Naive B cell (primary cell): ENCODE measurements around the gene PTPRK. TPM values are rescaled to one million over a fixed set of nuclear protein-coding genes. Genes with fewer than 3 reads are reported as not detected.
A peak's percentile ranks its signal among the peaks of the same experiment; 100 is the strongest.

ENCODE experiments used
- ATAC-seq, 2 donors: fragments of 150-1000 bp; cut with Tn5 transposase; 2 replicates each; pipeline ENCODE4 v1.10.0; 2021; ENCODE audit warnings: low read depth in 2 of 2, mild to moderate bottlenecking in 2 of 2, moderate library complexity in 2 of 2
- DNase-seq: peaks from one replicate; pipeline ENCODE4 v3.0.0; 2022
- H3K27ac Mint-ChIP-seq, 6 donors: one replicate each; pipeline ENCODE4 v1.8.0; 2020 to 2022; ENCODE audit warnings: mild to moderate bottlenecking in 6 of 6, mixed read lengths in 6 of 6, moderate library complexity in 5 of 6, inconsistent platforms in 2 of 6
- H3K27me3 Mint-ChIP-seq, 3 donors: one replicate each; pipeline ENCODE4 v1.8.0; 2021 to 2022; ENCODE audit warnings: mixed read lengths in 3 of 3, mild to moderate bottlenecking in 1 of 3
- H3K36me3 Mint-ChIP-seq, 2 donors: one replicate each; pipeline ENCODE4 v1.8.0; 2020 to 2022; ENCODE audit warnings: mixed read lengths in 2 of 2, inconsistent platforms in 1 of 2, mild to moderate bottlenecking in 1 of 2
- H3K4me1 Mint-ChIP-seq, 3 donors: one replicate each; pipeline ENCODE4 v1.8.0; 2020 to 2022; ENCODE audit warnings: mixed read lengths in 3 of 3, inconsistent platforms in 1 of 3, mild to moderate bottlenecking in 1 of 3, moderate library complexity in 1 of 3
- H3K4me3 Mint-ChIP-seq, 8 donors: one replicate each; pipeline ENCODE4 v1.8.0; 2020 to 2022; ENCODE audit warnings: mild to moderate bottlenecking in 8 of 8, mixed read lengths in 8 of 8, moderate library complexity in 8 of 8, inconsistent platforms in 2 of 8
- H3K9me3 Mint-ChIP-seq, 7 donors: one replicate each; pipeline ENCODE4 v1.8.0; 2020 to 2022; ENCODE audit warnings: mixed read lengths in 7 of 7, mild to moderate bottlenecking in 5 of 7, inconsistent platforms in 2 of 7, moderate library complexity in 1 of 7
- polyA plus RNA-seq, 6 donors: library from polyadenylated mRNA; unstranded; fragments of 300-500 nt; fragmentation: Illumina TruSeq; gene quantifications; one replicate each; pipeline ENCODE4 v1.2.3, GENCODE V29; 2021; ENCODE audit warnings: low read depth in 6 of 6

The PTPRK gene
- polyA plus RNA-seq, 6 donors from 2014 or later, result 27.6 to 43.4 (median 34.3) TPM

GRCh38 chr6:128509709-128510108, 10.7 kb downstream of the PTPRK start:
- Mint-ChIP-seq H3K4me1 (no peaks in the 10 kb centered on the region), H3K4me3 (no peak overlapping the region), H3K36me3 (no peaks in the 10 kb centered on the region), H3K27me3 (peaks cover 8 to 10% (median 9%) of the 10 kb centered on the region in 3 donors), H3K9me3 (no peaks in the 10 kb centered on the region), H3K27ac (no peak overlapping the region)
- no peak for DNase-seq
- ATAC-seq, result no peak

- Mint-ChIP-seq H3K4me1 (no peaks in the 10 kb centered on the region), H3K27ac (no peak overlapping the region), H3K36me3 (no peaks in the 10 kb centered on the region), H3K9me3 (no peaks in the 10 kb centered on the region), H3K27me3 (peaks cover under 1 to 9% (median 4%) of the 10 kb centered on the region in 3 donors), H3K4me3 (no peak overlapping the region)
- DNase-seq, result no peak
- ATAC-seq, result no peak
These were observed 11.7 kb downstream of the PTPRK start for GRCh38 chr6:128508588-128509296.

- no peak for ATAC-seq
These were observed 12.8 kb downstream of the PTPRK start for GRCh38 chr6:128507337-128508310.

DNA sequence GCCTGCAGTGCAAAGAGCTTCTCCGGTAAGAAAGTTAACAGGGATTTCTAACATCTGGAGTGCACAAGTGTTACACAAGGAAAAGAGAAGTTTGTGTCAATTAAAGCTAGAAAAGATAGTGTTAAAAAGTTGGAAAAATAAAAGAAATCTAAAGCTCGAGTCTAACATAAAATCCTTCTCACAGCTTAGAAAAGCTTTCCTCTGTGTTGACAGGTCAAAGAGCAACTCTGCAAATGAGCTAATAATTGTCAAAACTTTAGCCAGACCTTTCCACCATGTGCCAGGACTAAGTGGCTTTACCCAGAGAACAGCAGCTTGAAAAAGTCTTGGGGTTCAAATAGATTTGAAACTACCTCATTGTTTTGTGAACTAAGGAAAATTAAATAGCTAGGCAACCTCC, 14.8 kb downstream of the PTPRK start:
- peaks cover 0 to 8% (median 4%) of the 10 kb centered on the region in 3 donors for H3K27me3 Mint-ChIP-seq
- no peaks in the 10 kb centered on the region for H3K36me3 Mint-ChIP-seq
- no peaks in the 10 kb centered on the region for H3K4me1 Mint-ChIP-seq
- no peak for ATAC-seq
- peak overlapping the region in 1 of 6 donors; percentile 32 for H3K27ac Mint-ChIP-seq
- DNase-seq, result no peak
- no peak overlapping the region for H3K4me3 Mint-ChIP-seq
- H3K9me3 Mint-ChIP-seq, result no peaks in the 10 kb centered on the region

More at GRCh38 chr6:128507337-128508310, 12.8 kb downstream of the PTPRK start:
- no peak for DNase-seq
- H3K4me3 Mint-ChIP-seq, result no peak overlapping the region
- H3K36me3 Mint-ChIP-seq, result no peaks in the 10 kb centered on the region
- H3K27me3 Mint-ChIP-seq, result peaks cover 0 to 9% (median 8%) of the 10 kb centered on the region in 3 donors
- no peak overlapping the region for H3K27ac Mint-ChIP-seq
- no peaks in the 10 kb centered on the region for H3K9me3 Mint-ChIP-seq
- H3K4me1 Mint-ChIP-seq, result no peaks in the 10 kb centered on the region

DNA sequence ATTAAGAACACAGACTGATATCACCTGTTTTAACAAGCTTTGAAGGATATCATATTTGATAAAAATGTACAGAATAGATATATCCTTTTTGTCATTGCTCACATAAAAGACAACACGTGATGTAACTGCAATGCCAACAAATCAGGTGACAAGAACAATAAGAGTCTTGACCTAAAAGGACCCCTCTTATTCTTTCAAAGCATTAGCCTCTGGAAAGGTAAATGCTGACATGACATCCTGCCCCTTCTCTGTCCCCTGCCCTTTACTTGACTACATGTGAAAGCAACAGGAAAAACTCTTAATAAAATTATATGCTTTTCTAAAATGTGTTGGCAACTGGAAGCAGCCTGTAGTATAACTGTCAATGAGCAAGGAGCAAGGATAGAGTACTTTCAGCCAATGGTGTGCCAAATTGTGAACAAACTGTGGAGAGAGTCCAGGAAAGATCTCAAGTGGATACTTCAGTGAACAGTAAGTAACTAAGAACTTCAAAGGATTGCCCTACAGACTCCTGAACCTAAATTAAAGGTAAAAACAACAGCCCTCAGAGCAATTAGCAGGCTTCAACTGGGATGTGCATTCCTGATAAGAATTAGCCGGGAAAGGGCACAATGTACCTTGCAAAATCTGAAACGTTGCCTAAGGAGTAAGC, 16.3 kb downstream of the PTPRK start:
- H3K9me3 Mint-ChIP-seq, result no peaks in the 10 kb centered on the region
- no peak for DNase-seq
- no peaks in the 10 kb centered on the region for H3K36me3 Mint-ChIP-seq
- H3K4me1 Mint-ChIP-seq, result no peaks in the 10 kb centered on the region
- H3K27ac Mint-ChIP-seq, result no peak overlapping the region
- no peak overlapping the region for H3K4me3 Mint-ChIP-seq
- H3K27me3 Mint-ChIP-seq, result peaks cover 0 to 8% (median 4%) of the 10 kb centered on the region in 3 donors
- no peak for ATAC-seq

DNA sequence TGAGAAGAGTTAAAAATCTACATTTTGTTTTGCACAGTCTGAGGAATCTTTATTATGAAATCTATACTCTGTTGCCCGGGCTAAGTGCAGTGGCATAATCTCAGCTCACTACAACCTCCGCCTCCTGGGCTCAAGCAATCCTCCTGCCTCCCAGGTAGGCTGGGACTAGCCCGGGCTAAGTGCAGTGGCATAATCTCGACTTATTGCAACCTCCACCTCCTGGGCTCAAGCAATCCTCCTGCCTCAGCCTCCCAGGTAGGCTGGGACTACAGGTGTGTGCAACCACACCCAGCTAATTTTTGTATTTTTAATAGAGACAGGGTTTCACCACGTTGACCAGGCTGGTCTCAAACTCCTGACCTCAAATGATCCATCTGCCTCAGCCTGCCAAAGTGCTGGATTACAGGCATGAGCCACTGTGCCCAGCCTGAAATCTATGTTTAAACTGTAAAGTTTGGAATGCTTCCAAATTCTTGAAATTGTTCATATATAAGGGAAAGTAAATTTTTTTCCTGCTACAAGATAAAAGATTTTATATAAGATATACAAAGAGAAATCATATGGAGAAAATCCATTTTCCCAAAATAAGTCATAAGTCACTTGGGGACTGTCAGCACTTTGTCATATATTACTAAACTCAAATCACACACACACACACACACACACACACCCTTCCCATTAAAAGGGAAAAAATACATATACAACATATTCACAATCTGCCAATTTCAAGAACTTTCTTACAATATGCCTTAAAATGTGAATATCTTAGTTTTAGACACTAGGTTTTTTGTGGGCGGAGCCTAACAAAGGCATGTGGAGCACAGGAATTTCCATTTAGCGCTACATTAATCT, 19.4 kb downstream of the PTPRK start:
- Mint-ChIP-seq H3K27ac (no peak overlapping the region), H3K36me3 (no peaks in the 10 kb centered on the region), H3K4me1 (no peaks in the 10 kb centered on the region), H3K9me3 (no peaks in the 10 kb centered on the region), H3K4me3 (no peak overlapping the region), H3K27me3 (peaks cover 0 to 4% (median 0%) of the 10 kb centered on the region in 3 donors)
- ATAC-seq, result no peak
- no peak for DNase-seq

DNA sequence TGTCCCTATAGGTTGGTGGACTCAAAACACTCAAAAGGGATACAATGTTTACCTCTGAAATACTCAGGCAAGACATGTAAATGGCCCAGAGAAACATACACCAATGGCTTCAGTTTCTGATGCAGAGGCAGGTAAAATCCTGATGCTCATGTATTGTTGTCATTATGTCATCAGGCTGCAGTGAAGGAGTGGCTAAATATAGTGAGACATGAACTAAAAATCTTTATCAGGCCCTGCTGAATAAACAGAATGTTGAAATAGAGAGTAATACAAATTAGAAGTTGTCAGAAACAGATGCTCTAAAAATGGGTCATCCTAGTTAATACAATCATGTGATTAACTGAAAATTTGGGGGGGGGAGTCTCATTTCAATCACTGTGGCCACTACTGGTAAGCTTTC, 20.4 kb downstream of the PTPRK start:
- H3K27ac Mint-ChIP-seq, result no peak overlapping the region
- peaks cover 0 to 4% (median 0%) of the 10 kb centered on the region in 3 donors for H3K27me3 Mint-ChIP-seq
- H3K4me1 Mint-ChIP-seq, result no peaks in the 10 kb centered on the region
- no peak overlapping the region for H3K4me3 Mint-ChIP-seq
- ATAC-seq (no peak), DNase-seq (no peak)
- no peaks in the 10 kb centered on the region for H3K9me3 Mint-ChIP-seq
- no peaks in the 10 kb centered on the region for H3K36me3 Mint-ChIP-seq

- Mint-ChIP-seq H3K36me3 (no peaks in the 10 kb centered on the region), H3K9me3 (no peaks in the 10 kb centered on the region), H3K27me3 (peaks cover 0 to 4% (median 0%) of the 10 kb centered on the region in 3 donors), H3K4me1 (no peaks in the 10 kb centered on the region), H3K4me3 (no peak overlapping the region), H3K27ac (no peak overlapping the region)
- ATAC-seq, result no peak
- DNase-seq, result no peak
These were observed 21.2 kb downstream of the PTPRK start for GRCh38 chr6:128499079-128499731.

- Mint-ChIP-seq H3K9me3 (no peaks in the 10 kb centered on the region), H3K27ac (no peak overlapping the region), H3K27me3 (peaks cover 2 to 5% (median 5%) of the 10 kb centered on the region in 3 donors), H3K36me3 (no peaks in the 10 kb centered on the region), H3K4me1 (no peaks in the 10 kb centered on the region), H3K4me3 (no peak overlapping the region)
- DNase-seq, result no peak
- no peak for ATAC-seq
These were observed 22.2 kb downstream of the PTPRK start for GRCh38 chr6:128498234-128498633.

DNA sequence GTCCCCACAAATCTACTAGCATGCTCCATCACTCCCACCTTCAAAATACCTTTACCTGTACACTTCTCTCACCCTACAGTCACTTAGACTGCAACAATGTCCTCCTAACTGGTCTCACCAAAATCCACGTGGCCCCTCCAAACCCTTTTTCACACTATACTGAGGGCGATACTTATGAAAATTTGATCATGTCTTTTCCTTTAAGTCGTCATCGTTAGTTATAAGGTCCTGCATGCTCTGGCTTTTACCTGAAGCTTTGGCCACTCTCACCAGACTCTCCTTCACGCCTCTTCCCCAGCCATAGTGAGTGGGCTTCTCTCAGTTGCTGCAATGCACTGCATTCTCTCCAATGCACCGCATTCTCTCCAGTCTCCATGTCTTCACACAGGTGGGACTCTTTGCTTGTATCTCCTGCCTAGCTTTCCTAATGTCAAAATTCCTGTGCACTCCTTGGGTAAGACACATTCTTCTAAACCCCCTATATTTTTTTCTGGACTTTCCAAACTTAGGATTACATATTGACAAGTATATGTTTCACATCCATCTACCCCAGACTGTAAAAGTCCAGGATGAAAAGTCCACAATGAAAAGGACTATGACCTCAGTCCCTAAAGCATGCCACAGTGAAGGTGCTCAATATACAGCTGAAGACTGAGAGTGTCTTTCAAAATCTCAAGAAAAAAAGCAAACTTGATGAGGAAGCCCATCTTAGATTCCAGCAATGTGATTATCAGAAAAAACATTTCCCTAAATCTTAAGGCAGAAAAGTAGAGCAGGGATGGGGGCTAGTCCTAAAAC, 24.7 kb downstream of the PTPRK start:
- Mint-ChIP-seq H3K4me3 (no peak overlapping the region), H3K9me3 (peaks cover 0 to 2% (median 0%) of the 10 kb centered on the region in 7 donors), H3K27ac (no peak overlapping the region), H3K27me3 (peaks cover 8 to 16% (median 10%) of the 10 kb centered on the region in 3 donors), H3K36me3 (no peaks in the 10 kb centered on the region), H3K4me1 (peaks cover 2 to 7% (median 6%) of the 10 kb centered on the region in 3 donors)
- ATAC-seq (no peak), DNase-seq (no peak)

GRCh38 chr6:128494440-128494839, 26.0 kb downstream of the PTPRK start:
- H3K9me3 Mint-ChIP-seq, result peaks cover 0 to 2% (median 0%) of the 10 kb centered on the region in 7 donors
- H3K4me1 Mint-ChIP-seq, result peaks cover 2 to 7% (median 6%) of the 10 kb centered on the region in 3 donors

DNA sequence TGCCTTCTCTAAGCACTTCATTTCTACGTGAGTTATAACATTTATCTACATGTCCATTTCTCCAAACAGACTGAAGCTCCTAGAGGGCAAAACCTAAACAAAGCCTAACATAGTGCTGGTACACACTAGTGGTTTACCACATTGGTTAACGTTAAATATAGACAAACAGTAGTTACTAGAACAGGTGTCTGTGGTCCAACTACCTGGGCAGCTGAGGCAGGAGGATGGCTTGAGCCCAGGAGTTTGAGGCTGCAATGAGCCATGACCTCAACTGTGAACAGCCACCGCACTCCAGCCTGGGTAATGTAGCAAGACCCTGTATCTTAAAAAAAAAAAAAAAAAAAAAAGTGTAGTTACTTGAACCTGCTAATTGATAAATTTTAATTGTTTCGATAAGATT, 26.5 kb downstream of the PTPRK start:
- H3K4me3 Mint-ChIP-seq, result no peak overlapping the region
- no peak overlapping the region for H3K27ac Mint-ChIP-seq
- H3K36me3 Mint-ChIP-seq, result no peaks in the 10 kb centered on the region
- peaks cover 2 to 7% (median 6%) of the 10 kb centered on the region in 3 donors for H3K4me1 Mint-ChIP-seq
- H3K9me3 Mint-ChIP-seq, result peaks cover 0 to 2% (median 0%) of the 10 kb centered on the region in 7 donors
- no peak for DNase-seq
- peaks cover 8 to 16% (median 10%) of the 10 kb centered on the region in 3 donors for H3K27me3 Mint-ChIP-seq
- ATAC-seq, result no peak

More at GRCh38 chr6:128494440-128494839, 26.0 kb downstream of the PTPRK start:
- peaks cover 8 to 16% (median 10%) of the 10 kb centered on the region in 3 donors for H3K27me3 Mint-ChIP-seq
- no peak for ATAC-seq
- H3K36me3 Mint-ChIP-seq, result no peaks in the 10 kb centered on the region
- no peak overlapping the region for H3K27ac Mint-ChIP-seq
- no peak overlapping the region for H3K4me3 Mint-ChIP-seq
- DNase-seq, result no peak
